ENCODE measurements around the gene VPS16.

- TF ChIP-seq POLR2A (IDR thresholded peaks at IDR 0.05; ENCODE audit: low read length) (no peak), GATA1 (IDR thresholded peaks at IDR 0.05; ENCODE audit: low read depth, low read length) (no peak)
These were observed 47.8 kb downstream of the VPS16 start for GRCh38 chr20:2888224-2888955.
